ENCODE data around the gene IL9. TPM values are rescaled to one million over a fixed set of nuclear protein-coding genes. Genes with fewer than 3 reads are reported as not detected.

Gene IL9
- total and polyA plus RNA-seq, 10 of the 15 experiments (the other 5 are each of a cell fraction or from before 2014, with no cell fraction given): not detected

- SMC1A ChIA-PET (ENCODE audit: uncharacterized antibody, unreplicated experiment): interaction anchor here (1.3 to 2.2 kb wide), 5 partner anchors 119 to 268 kb away, joined by 4 to 10 read pairs (median 7); no protein-coding TSS in a partner anchor
- H3K4me2 ChIP-seq (ENCODE audit: control insufficient read depth, insufficient read depth): no peak overlapping the region
- intact Hi-C loops (cut with micrococcal nuclease; ENCODE audit: unreplicated experiment): loop anchor here (2.0 kb wide), 2 partner anchors 230 to 268 kb away; no protein-coding TSS in a partner anchor
Measured at GRCh38 chr5:135944564-135944963, 48.9 kb upstream of the IL9 start.

More at GRCh38 chr5:135944564-135944963, 48.9 kb upstream of the IL9 start:
- Histone ChIP-seq H3K79me2 (ENCODE audit: control insufficient read depth, insufficient read depth, low read length) (no peaks in the 10 kb centered on the region), H3K4me3 (no peak overlapping the region), H4K20me1 (ENCODE audit: control insufficient read depth, insufficient read depth) (no peaks in the 10 kb centered on the region), H3K9ac (ENCODE audit: control insufficient read depth, insufficient read depth, low read length) (no peak overlapping the region), H3K4me1 (ENCODE audit: control insufficient read depth, insufficient read depth, low read length) (no peaks in the 10 kb centered on the region), H3K36me3 (ENCODE audit: control insufficient read depth in 2 of 2, insufficient read depth in 2 of 2, low read length in 1 of 2) (no peaks in the 10 kb centered on the region), H2AFZ (ENCODE audit: control insufficient read depth, low read depth, low read length) (no peak overlapping the region), H3K27me3 (replicated peaks in 1 of 2; ENCODE audit: control insufficient read depth in 2 of 2, insufficient read depth in 2 of 2, low read length in 1 of 2) (no peaks in the 10 kb centered on the region; a peak in 2 of 4 replicates), H3K27ac (ENCODE audit: control insufficient read depth, insufficient read depth) (no peak overlapping the region), H3K9me3 (replicated peaks; ENCODE audit: control insufficient read depth, insufficient read depth, low read length) (no peaks in the 10 kb centered on the region)
- TF ChIP-seq YY1 (IDR thresholded peaks at IDR 0.05; ENCODE audit: low read depth, low read length) (no peak), YBX1 (IDR thresholded peaks at IDR 0.05) (no peak), RELA (IDR thresholded peaks at IDR 0.05; ENCODE audit: borderline replicate concordance, partially characterized antibody) (no peak), NR2C1 (IDR thresholded peaks at IDR 0.05) (no peak), IRF4 (IDR thresholded peaks at IDR 0.05; ENCODE audit: low read depth, low read length) (no peak), SUPT20H (IDR thresholded peaks at IDR 0.05; ENCODE audit: borderline replicate concordance, control insufficient read depth, low read depth, low read length) (no peak), HDAC6 (IDR thresholded peaks at IDR 0.05; ENCODE audit: unreplicated experiment) (no peak), ASH2L (IDR thresholded peaks at IDR 0.05; ENCODE audit: borderline replicate concordance, low read depth) (no peak), IKZF1 (conservative IDR thresholded peaks at IDR 0.05) (no peak)
- TF ChIP-seq, protein P1, sequence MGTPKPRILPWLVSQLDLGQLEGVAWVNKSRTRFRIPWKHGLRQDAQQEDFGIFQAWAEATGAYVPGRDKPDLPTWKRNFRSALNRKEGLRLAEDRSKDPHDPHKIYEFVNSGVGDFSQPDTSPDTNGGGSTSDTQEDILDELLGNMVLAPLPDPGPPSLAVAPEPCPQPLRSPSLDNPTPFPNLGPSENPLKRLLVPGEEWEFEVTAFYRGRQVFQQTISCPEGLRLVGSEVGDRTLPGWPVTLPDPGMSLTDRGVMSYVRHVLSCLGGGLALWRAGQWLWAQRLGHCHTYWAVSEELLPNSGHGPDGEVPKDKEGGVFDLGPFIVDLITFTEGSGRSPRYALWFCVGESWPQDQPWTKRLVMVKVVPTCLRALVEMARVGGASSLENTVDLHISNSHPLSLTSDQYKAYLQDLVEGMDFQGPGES (IDR thresholded peaks at IDR 0.05): no peak
- TF ChIP-seq, protein P2, sequence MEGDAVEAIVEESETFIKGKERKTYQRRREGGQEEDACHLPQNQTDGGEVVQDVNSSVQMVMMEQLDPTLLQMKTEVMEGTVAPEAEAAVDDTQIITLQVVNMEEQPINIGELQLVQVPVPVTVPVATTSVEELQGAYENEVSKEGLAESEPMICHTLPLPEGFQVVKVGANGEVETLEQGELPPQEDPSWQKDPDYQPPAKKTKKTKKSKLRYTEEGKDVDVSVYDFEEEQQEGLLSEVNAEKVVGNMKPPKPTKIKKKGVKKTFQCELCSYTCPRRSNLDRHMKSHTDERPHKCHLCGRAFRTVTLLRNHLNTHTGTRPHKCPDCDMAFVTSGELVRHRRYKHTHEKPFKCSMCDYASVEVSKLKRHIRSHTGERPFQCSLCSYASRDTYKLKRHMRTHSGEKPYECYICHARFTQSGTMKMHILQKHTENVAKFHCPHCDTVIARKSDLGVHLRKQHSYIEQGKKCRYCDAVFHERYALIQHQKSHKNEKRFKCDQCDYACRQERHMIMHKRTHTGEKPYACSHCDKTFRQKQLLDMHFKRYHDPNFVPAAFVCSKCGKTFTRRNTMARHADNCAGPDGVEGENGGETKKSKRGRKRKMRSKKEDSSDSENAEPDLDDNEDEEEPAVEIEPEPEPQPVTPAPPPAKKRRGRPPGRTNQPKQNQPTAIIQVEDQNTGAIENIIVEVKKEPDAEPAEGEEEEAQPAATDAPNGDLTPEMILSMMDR (IDR thresholded peaks at IDR 0.05 in 2 of 3, conservative IDR thresholded peaks at IDR 0.05 in 1 of 3; ENCODE audit: control insufficient read depth in 2 of 3, extremely low read depth in 1 of 3, insufficient read depth in 1 of 3, low read depth in 3 of 3, low read length in 3 of 3): no peak
- ChIA-PET CTCF (interaction anchor here (0.6 to 2.5 kb wide), 19 partner anchors 10 to 267 kb away, joined by 3 to 26 read pairs (median 4); partner anchors contain the start of genes LECT2 and SMAD5), RAD21 (ENCODE audit: unreplicated experiment) (interaction anchor here (1.0 to 1.5 kb wide), 5 partner anchors 90 to 267 kb away, joined by 3 to 12 read pairs (median 4); no protein-coding TSS in a partner anchor), POLR2A (no interaction called here)
- no TSS peak for BruUV-seq (replicated peaks)
- in situ Hi-C loops (cut with MboI): loop anchor here (5.0 kb wide), 1 partner anchor 268 kb away; no protein-coding TSS in a partner anchor
- ATAC-seq (no peak), FAIRE-seq (no peak), DNase-seq (ENCODE audit: low read depth, low spot score) (no peak)
